CD4-positive, alpha-beta T cell (primary cell): ENCODE measurements around the gene SMCO2. TPM values are rescaled to one million over a fixed set of nuclear protein-coding genes. Genes with fewer than 3 reads are reported as not detected.

ENCODE experiments used
- ATAC-seq: fragments of 200-7000 bp; cut with Tn5 transposase; one replicate; pipeline ENCODE4 v1.10.0; 2022; ENCODE audit warnings: mild to moderate bottlenecking; ENCODE audit not compliant: poor library complexity
- CTCF ChIA-PET: fragments of 350-600 bp; sonication (Branson Sonifier 250); formaldehyde crosslinking; loops from one replicate; lab custom pipeline; 2021; ENCODE audit warnings: antibody characterized with exemption, inconsistent platforms; lab: Charles Lee
- POLR2A ChIA-PET: fragments of 350-600 bp; sonication (Branson Sonifier 250); formaldehyde crosslinking; loops from one replicate; lab custom pipeline; 2021; ENCODE audit warnings: antibody characterized with exemption, inconsistent platforms; lab: Charles Lee
- DNase-seq, 14 experiments: peaks; one replicate each; pipeline ENCODE4 v3.0.0-alpha.2; 2013 to 2020; ENCODE audit warnings: mixed read lengths in 2 of 14
- H3K27ac ChIP-seq, 2 donors: one replicate each; pipeline versions ENCODE4 v1.5.1 to v1.7.0; 2013; ENCODE audit warnings: low read length in 2 of 2, low read depth in 1 of 2, mild to moderate bottlenecking in 1 of 2
- H3K27me3 ChIP-seq, 2 experiments: 1 replicate in 1 of 2; 2 replicates in 1 of 2; pipeline versions ENCODE4 v1.6.1 to v1.7.0; 2013; ENCODE audit warnings: low read length in 2 of 2, control low read depth in 1 of 2, mild to moderate bottlenecking in 1 of 2, moderate library complexity in 1 of 2; ENCODE audit not compliant: insufficient read depth in 2 of 2, control insufficient read depth in 1 of 2
- H3K36me3 ChIP-seq: one replicate; pipeline ENCODE4 v1.6.1; 2013; ENCODE audit warnings: low read length, control low read depth; ENCODE audit not compliant: insufficient read depth
- H3K4me1 ChIP-seq: one replicate; pipeline ENCODE4 v1.6.1; 2013; ENCODE audit warnings: low read length, control low read depth; ENCODE audit not compliant: insufficient read depth
- H3K4me3 ChIP-seq: one replicate; pipeline ENCODE4 v1.5.1; 2013; ENCODE audit warnings: mild to moderate bottlenecking, low read length, moderate library complexity
- H3K9me3 ChIP-seq, 2 experiments: 1 replicate in 1 of 2; 2 replicates in 1 of 2; pipeline versions ENCODE4 v1.6.1 to v1.7.0; 2013; ENCODE audit warnings: low read length in 2 of 2, mild to moderate bottlenecking in 2 of 2, control low read depth in 1 of 2, moderate library complexity in 1 of 2; ENCODE audit not compliant: control insufficient read depth in 1 of 2, insufficient read depth in 1 of 2
- H3K27ac Mint-ChIP-seq: one replicate; pipeline ENCODE4 v1.8.0; 2020; ENCODE audit warnings: mixed read lengths
- H3K27me3 Mint-ChIP-seq: one replicate; pipeline ENCODE4 v1.8.0; 2021; ENCODE audit warnings: mixed read lengths
- H3K36me3 Mint-ChIP-seq: one replicate; pipeline ENCODE4 v1.8.0; 2021; ENCODE audit warnings: low read depth, mixed read lengths
- H3K4me1 Mint-ChIP-seq: one replicate; pipeline ENCODE4 v1.8.0; 2021; ENCODE audit warnings: low read depth, mixed read lengths
- H3K4me3 Mint-ChIP-seq: one replicate; pipeline ENCODE4 v1.8.0; 2020; ENCODE audit warnings: mild to moderate bottlenecking, mixed read lengths
- H3K9me3 Mint-ChIP-seq: one replicate; pipeline ENCODE4 v1.8.0; 2020; ENCODE audit warnings: mixed read lengths
- intact Hi-C, 2 experiments: fragments of 100-400 bp; cut with DNase I in 1 of 2; cut with micrococcal nuclease in 1 of 2; formaldehyde crosslinking; loops; one replicate each; pipeline versions ENCODE4 v1.15.1 to v1.9.0; 2023 to 2025; cut with DNase I, micrococcal nuclease
- total RNA-seq, 174 experiments: library from RNA in 2 of 174; stranded (reverse) in 2 of 174; gene quantifications; one replicate each; pipeline ENCODE4 v1.2.3 and lab custom pipeline; 2021 to 2026
- TF ChIP-seq, protein P1 (sequence below): fragments of 200-600 bp; IDR thresholded peaks from one replicate; pipeline ENCODE4 v1.8.0; 2022; ENCODE audit warnings: antibody characterized with exemption, mild to moderate bottlenecking

The SMCO2 gene
- total RNA-seq, 2 experiments from 2014 or later = not detected

DNA sequence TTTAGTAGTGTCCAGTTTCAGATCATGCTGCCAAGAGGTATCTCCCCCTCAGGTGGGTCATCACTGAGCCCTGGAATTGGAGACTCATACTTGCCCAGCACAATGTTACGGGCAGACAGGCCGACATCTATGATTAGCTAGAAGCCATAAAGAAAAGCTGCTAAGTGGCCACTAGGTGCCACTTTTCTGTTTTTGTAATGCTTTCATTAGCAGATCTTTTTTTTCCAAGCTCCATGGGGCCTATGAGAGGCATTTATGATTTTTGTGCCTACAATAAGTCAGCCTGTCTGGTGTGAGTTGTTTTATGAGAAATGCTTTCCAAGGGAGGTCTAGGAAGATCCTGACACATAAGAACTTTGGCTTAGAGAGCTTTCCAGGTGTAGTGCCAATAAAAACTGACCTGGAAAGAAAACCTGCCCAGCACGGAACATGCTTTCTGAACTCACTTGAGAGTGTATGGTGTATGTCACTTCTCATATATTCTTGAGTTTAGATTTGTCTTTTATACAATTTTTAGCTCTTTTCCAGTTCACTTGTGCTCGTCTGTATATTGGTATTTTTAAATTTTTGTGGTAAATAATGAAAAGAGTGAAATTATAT is 21.8 kb upstream of the SMCO2 start:
- intact Hi-C loops = no loop called here
- Mint-ChIP-seq H3K9me3 (no peaks in the 10 kb centered on the region), H3K27me3 (no peaks in the 10 kb centered on the region), H3K4me3 (no peak overlapping the region), H3K36me3 (no peaks in the 10 kb centered on the region), H3K27ac (no peak overlapping the region), H3K4me1 (no peaks in the 10 kb centered on the region)
- Histone ChIP-seq H3K27me3 (no peaks in the 10 kb centered on the region), H3K27ac (no peak overlapping the region), H3K9me3 (no peaks in the 10 kb centered on the region), H3K4me1 (no peaks in the 10 kb centered on the region), H3K36me3 (no peaks in the 10 kb centered on the region), H3K4me3 (no peak overlapping the region)
- ATAC-seq = no peak
- ChIA-PET CTCF (no interaction called here), POLR2A (no interaction called here)
- peak in 3 of 14 experiments; percentile 7 to 22 (median 17) for DNase-seq
- TF ChIP-seq, protein P1, sequence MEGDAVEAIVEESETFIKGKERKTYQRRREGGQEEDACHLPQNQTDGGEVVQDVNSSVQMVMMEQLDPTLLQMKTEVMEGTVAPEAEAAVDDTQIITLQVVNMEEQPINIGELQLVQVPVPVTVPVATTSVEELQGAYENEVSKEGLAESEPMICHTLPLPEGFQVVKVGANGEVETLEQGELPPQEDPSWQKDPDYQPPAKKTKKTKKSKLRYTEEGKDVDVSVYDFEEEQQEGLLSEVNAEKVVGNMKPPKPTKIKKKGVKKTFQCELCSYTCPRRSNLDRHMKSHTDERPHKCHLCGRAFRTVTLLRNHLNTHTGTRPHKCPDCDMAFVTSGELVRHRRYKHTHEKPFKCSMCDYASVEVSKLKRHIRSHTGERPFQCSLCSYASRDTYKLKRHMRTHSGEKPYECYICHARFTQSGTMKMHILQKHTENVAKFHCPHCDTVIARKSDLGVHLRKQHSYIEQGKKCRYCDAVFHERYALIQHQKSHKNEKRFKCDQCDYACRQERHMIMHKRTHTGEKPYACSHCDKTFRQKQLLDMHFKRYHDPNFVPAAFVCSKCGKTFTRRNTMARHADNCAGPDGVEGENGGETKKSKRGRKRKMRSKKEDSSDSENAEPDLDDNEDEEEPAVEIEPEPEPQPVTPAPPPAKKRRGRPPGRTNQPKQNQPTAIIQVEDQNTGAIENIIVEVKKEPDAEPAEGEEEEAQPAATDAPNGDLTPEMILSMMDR = no peak

DNA sequence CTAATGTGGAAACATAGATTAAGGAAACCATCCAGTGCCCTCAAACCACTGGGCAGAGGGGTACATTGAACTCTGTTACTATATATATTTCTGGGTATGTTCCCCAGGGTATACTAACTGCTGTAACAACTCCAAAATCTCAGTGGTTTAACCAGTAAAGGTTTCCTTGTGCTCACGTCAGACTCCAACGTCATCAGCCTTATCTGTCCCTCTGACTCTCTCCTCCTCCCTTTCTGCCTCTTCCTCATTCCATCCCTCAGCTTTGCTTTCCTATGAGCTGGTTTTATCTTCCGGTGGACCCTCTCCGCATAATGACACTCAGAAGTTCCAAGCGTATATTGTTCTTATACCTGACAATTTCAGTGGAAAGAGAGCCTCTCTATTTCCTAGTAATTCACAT is 21.2 kb upstream of the SMCO2 start:
- CTCF ChIA-PET = no interaction called here
- Mint-ChIP-seq H3K27me3 (no peaks in the 10 kb centered on the region), H3K36me3 (no peaks in the 10 kb centered on the region), H3K4me1 (no peaks in the 10 kb centered on the region), H3K9me3 (no peaks in the 10 kb centered on the region), H3K4me3 (no peak overlapping the region), H3K27ac (no peak overlapping the region)
- H3K9me3 ChIP-seq = no peaks in the 10 kb centered on the region
- intact Hi-C loops = no loop called here
- no peaks in the 10 kb centered on the region for H3K27me3 ChIP-seq
- H3K27ac ChIP-seq = no peak overlapping the region
- ATAC-seq (no peak), DNase-seq (no peak)
- H3K4me3 ChIP-seq = no peak overlapping the region
- TF ChIP-seq, protein P1 = no peak
- no peaks in the 10 kb centered on the region for H3K4me1 ChIP-seq
- no peaks in the 10 kb centered on the region for H3K36me3 ChIP-seq
- POLR2A ChIA-PET = no interaction called here

DNA sequence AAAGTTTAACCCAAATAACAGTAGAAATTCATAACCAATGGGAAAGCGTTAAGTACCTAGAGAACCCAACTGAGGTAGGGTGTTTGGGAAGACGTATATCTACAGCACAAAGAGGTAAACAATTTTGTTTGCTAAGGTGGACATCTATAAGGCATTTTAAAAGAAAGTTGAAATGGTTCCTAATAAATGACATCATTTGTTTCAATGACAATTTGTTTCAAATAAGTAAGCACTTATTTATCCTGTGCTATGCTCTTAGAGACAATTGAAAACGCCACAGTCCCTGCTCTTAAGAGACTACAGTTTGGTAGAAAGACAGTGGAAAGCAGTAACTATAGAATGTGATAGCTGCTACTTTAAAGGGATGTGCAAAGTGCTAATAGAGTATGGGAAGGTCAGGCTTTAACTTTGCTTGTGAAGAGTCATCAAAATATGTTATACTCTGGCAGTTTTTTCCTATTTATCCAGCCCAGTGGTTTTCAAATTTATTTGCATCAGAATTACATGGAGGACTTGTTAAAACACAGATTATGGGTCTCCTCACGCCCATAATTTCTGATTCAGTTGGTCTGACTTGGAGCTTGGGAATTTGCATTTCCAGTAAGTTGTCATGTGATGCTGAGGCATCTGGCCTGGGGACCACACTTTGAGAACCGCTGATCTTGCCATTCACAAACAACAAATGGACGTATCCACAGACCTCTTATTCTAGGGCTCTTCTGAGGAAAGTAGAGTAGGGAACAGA is 19.6 kb upstream of the SMCO2 start:
- Mint-ChIP-seq H3K4me1 (no peaks in the 10 kb centered on the region), H3K9me3 (no peaks in the 10 kb centered on the region), H3K36me3 (no peaks in the 10 kb centered on the region), H3K4me3 (no peak overlapping the region), H3K27ac (no peak overlapping the region), H3K27me3 (no peaks in the 10 kb centered on the region)
- H3K27ac ChIP-seq = no peak overlapping the region
- CTCF ChIA-PET = interaction anchor here (0.6 kb wide), 1 partner anchor 1580 kb away, joined by 3 read pairs; no protein-coding TSS in a partner anchor
- DNase-seq (no peak), ATAC-seq (no peak)
- H3K4me3 ChIP-seq = no peak overlapping the region
- H3K4me1 ChIP-seq = no peaks in the 10 kb centered on the region
- POLR2A ChIA-PET = no interaction called here
- TF ChIP-seq, protein P1 = no peak
- no peaks in the 10 kb centered on the region for H3K9me3 ChIP-seq
- intact Hi-C loops = no loop called here
- H3K36me3 ChIP-seq = no peaks in the 10 kb centered on the region
- no peaks in the 10 kb centered on the region for H3K27me3 ChIP-seq
